ENCODE data around the gene CDHR2. TPM values are rescaled to one million over a fixed set of nuclear protein-coding genes. Genes with fewer than 3 reads are reported as not detected.

Gene CDHR2
- total and polyA plus RNA-seq, 2 of the 13 experiments (the other 11 are each of a cell fraction or from before 2014, with no cell fraction given), result 17.9 to 20.9 TPM

DNA sequence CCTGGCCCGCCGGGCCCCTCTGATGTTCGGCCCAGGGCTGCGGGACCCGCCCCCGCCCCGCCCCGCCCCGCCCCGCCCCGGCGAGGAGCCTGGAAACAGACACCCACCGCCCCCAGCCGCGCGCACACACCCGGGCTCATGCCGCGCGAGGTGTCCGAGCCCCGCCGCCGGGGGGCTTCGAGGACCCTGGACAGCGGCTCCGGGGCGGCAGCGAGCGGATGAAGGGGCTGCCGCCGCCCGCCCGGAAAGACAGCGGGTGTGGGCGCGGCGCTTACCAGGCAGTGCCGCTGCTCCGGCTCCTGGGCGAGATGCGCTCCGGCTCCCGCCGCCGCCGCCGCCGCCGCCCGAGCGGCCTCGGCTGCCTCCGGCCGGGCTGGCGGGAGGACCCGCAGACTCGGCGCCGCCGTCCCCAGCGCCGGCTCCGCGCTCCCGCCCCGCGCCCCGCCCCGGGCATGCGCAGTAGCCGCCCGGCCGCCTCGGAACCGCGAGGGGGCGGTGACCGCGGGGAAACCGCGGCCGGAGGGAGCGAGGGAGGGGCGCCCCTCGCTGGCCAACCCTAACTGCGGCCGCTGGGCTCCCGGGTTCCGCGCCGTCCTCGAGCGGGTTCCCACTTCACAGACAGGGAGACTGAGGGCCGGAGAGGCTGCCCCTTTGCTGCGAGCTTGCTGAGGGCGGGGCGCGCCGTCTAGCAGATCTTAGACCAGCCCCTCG is 60.7 kb downstream of the CDHR2 start, which contains the start of gene GPRIN1 (continued):
- TF ChIP-seq ZNF430 (CRISPR knock-in tag; IDR thresholded peaks at IDR 0.05) (no peak), SIN3A (IDR thresholded peaks at IDR 0.05; ENCODE audit: borderline replicate concordance, low read depth, low read length) (peak; percentile 74; the same call in 1 of the 2 replicates), HOXA5 (CRISPR knock-in tag; IDR thresholded peaks at IDR 0.05) (peak; percentile 17; the same call in 1 of the 2 replicates), ZBTB8A (CRISPR knock-in tag; IDR thresholded peaks at IDR 0.05; ENCODE audit: borderline replicate concordance, low read depth) (no peak), SAP130 (CRISPR knock-in tag; IDR thresholded peaks at IDR 0.05; ENCODE audit: low read depth) (peak; percentile 31), PHF5A (CRISPR knock-in tag; IDR thresholded peaks at IDR 0.05; ENCODE audit: low read depth, unreplicated experiment) (no peak), SALL1 (CRISPR knock-in tag; IDR thresholded peaks at IDR 0.05) (0 out of 2 replicates have a peak, but pooled peaks have one; percentile 16), KLF6 (CRISPR knock-in tag; IDR thresholded peaks at IDR 0.05) (0 out of 2 replicates have a peak, but pooled peaks have one; percentile 54)
- TF ChIP-seq, protein P1, sequence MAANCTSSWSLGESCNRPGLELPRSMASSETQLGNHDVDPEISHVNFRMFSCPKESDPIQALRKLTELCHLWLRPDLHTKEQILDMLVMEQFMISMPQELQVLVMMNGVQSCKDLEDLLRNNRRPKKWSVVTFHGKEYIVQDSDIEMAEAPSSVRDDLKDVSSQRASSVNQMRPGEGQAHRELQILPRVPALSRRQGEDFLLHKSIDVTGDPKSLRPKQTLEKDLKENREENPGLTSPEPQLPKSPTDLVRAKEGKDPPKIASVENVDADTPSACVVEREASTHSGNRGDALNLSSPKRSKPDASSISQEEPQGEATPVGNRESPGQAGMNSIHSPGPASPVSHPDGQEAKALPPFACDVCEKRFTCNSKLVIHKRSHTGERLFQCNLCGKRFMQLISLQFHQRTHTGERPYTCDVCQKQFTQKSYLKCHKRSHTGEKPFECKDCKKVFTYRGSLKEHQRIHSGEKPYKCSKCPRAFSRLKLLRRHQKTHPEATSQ (CRISPR knock-in tag; IDR thresholded peaks at IDR 0.05; ENCODE audit: borderline replicate concordance), result no peak
- TF ChIP-seq, protein P2, sequence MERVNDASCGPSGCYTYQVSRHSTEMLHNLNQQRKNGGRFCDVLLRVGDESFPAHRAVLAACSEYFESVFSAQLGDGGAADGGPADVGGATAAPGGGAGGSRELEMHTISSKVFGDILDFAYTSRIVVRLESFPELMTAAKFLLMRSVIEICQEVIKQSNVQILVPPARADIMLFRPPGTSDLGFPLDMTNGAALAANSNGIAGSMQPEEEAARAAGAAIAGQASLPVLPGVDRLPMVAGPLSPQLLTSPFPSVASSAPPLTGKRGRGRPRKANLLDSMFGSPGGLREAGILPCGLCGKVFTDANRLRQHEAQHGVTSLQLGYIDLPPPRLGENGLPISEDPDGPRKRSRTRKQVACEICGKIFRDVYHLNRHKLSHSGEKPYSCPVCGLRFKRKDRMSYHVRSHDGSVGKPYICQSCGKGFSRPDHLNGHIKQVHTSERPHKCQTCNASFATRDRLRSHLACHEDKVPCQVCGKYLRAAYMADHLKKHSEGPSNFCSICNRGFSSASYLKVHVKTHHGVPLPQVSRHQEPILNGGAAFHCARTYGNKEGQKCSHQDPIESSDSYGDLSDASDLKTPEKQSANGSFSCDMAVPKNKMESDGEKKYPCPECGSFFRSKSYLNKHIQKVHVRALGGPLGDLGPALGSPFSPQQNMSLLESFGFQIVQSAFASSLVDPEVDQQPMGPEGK (CRISPR knock-in tag; IDR thresholded peaks at IDR 0.05), result peak; percentile 19; the same call in 1 of the 2 replicates
- TF ChIP-seq, protein P3, sequence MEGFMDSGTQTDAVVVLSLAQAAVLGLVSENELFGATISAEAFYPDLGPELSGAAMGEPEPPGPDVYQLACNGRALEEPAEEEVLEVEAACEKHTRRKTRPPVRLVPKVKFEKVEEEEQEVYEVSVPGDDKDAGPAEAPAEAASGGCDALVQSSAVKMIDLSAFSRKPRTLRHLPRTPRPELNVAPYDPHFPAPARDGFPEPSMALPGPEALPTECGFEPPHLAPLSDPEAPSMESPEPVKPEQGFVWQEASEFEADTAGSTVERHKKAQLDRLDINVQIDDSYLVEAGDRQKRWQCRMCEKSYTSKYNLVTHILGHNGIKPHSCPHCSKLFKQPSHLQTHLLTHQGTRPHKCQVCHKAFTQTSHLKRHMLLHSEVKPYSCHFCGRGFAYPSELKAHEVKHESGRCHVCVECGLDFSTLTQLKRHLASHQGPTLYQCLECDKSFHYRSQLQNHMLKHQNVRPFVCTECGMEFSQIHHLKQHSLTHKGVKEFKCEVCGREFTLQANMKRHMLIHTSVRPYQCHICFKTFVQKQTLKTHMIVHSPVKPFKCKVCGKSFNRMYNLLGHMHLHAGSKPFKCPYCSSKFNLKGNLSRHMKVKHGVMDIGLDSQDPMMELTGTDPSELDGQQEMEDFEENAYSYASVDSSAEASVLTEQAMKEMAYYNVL (CRISPR knock-in tag; IDR thresholded peaks at IDR 0.05; ENCODE audit: borderline replicate concordance), result no peak
- TF ChIP-seq, protein P4, sequence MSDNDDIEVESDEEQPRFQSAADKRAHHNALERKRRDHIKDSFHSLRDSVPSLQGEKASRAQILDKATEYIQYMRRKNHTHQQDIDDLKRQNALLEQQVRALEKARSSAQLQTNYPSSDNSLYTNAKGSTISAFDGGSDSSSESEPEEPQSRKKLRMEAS (IDR thresholded peaks at IDR 0.05), result peak; percentile 50; the same call in 1 of the 2 replicates
- TF ChIP-seq, protein P5, sequence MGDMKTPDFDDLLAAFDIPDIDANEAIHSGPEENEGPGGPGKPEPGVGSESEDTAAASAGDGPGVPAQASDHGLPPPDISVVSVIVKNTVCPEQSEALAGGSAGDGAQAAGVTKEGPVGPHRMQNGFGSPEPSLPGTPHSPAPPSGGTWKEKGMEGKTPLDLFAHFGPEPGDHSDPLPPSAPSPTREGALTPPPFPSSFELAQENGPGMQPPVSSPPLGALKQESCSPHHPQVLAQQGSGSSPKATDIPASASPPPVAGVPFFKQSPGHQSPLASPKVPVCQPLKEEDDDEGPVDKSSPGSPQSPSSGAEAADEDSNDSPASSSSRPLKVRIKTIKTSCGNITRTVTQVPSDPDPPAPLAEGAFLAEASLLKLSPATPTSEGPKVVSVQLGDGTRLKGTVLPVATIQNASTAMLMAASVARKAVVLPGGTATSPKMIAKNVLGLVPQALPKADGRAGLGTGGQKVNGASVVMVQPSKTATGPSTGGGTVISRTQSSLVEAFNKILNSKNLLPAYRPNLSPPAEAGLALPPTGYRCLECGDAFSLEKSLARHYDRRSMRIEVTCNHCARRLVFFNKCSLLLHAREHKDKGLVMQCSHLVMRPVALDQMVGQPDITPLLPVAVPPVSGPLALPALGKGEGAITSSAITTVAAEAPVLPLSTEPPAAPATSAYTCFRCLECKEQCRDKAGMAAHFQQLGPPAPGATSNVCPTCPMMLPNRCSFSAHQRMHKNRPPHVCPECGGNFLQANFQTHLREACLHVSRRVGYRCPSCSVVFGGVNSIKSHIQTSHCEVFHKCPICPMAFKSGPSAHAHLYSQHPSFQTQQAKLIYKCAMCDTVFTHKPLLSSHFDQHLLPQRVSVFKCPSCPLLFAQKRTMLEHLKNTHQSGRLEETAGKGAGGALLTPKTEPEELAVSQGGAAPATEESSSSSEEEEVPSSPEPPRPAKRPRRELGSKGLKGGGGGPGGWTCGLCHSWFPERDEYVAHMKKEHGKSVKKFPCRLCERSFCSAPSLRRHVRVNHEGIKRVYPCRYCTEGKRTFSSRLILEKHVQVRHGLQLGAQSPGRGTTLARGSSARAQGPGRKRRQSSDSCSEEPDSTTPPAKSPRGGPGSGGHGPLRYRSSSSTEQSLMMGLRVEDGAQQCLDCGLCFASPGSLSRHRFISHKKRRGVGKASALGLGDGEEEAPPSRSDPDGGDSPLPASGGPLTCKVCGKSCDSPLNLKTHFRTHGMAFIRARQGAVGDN (CRISPR knock-in tag; IDR thresholded peaks at IDR 0.05), result peak; percentile 45; the same call in 1 of the 2 replicates
- TF ChIP-seq, protein P6, sequence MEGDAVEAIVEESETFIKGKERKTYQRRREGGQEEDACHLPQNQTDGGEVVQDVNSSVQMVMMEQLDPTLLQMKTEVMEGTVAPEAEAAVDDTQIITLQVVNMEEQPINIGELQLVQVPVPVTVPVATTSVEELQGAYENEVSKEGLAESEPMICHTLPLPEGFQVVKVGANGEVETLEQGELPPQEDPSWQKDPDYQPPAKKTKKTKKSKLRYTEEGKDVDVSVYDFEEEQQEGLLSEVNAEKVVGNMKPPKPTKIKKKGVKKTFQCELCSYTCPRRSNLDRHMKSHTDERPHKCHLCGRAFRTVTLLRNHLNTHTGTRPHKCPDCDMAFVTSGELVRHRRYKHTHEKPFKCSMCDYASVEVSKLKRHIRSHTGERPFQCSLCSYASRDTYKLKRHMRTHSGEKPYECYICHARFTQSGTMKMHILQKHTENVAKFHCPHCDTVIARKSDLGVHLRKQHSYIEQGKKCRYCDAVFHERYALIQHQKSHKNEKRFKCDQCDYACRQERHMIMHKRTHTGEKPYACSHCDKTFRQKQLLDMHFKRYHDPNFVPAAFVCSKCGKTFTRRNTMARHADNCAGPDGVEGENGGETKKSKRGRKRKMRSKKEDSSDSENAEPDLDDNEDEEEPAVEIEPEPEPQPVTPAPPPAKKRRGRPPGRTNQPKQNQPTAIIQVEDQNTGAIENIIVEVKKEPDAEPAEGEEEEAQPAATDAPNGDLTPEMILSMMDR (CRISPR knock-in tag; IDR thresholded peaks at IDR 0.05), result peak; percentile 62
- TF ChIP-seq, protein P7, sequence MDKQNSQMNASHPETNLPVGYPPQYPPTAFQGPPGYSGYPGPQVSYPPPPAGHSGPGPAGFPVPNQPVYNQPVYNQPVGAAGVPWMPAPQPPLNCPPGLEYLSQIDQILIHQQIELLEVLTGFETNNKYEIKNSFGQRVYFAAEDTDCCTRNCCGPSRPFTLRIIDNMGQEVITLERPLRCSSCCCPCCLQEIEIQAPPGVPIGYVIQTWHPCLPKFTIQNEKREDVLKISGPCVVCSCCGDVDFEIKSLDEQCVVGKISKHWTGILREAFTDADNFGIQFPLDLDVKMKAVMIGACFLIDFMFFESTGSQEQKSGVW (CRISPR knock-in tag; IDR thresholded peaks at IDR 0.05; ENCODE audit: borderline replicate concordance), result no peak

Measured in HepG2 (cell line).